Hypothalamus (tissue), 51 donors: ENCODE results near the gene MRPL19.

Experiments
- DNase-seq, 51 donors: peaks; one replicate each; lab custom pipeline; 2025; lab: John Stamatoyannopoulos, UW

Gene MRPL19

GRCh38 chr2:75614162-75614651 lies 32.4 kb upstream of the MRPL19 start:
- no peak for DNase-seq

GRCh38 chr2:75616406-75616805 lies 30.2 kb upstream of the MRPL19 start:
- DNase-seq: no peak

GRCh38 chr2:75616933-75617332 lies 29.6 kb upstream of the MRPL19 start:
- no peak for DNase-seq

- no peak for DNase-seq
Observed at GRCh38 chr2:75619956-75620740, 26.4 kb upstream of the MRPL19 start.

DNA sequence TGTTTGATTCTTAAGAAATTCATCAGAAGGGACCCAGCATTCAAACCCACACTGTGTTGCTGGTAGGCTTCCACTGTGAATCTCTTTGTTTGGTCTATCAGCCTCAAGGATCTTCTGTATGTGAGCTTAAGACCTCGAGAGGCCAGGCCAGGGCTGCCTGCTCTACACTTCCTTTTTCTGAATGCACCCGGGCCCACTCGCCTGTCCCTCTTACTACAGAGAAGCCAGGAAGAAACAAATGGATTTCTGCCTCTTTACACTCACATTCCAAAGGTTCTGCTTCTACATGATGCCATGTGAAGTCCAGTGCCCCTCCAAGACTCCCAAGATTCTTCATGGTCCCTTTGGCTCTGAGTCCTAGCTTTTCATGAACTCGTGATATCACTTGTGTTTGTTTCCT lies 25.4 kb upstream of the MRPL19 start:
- DNase-seq: no peak

GRCh38 chr2:75622500-75622899 lies 24.1 kb upstream of the MRPL19 start:
- DNase-seq: no peak

DNA sequence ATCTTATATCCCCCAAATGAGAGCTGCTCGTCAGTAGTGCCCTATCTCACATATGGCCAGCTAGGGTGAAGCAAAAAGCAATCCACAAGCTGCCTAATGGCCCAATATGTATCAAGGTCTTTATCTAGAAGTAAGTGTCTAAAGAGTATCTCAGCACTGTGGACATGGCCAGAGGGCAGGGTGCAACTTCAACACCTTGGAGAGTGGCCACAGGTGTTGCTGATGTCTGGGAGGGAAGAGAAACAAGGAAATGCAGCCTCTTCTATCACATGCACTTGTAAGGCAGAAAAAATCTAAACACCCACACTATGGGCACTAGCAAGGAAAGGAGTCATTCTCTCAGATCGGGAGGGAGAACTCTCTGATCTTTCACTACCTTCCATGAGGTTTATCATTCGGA lies 23.7 kb upstream of the MRPL19 start:
- no peak for DNase-seq

- peak in 39 of 51 donors; percentile 3 to 79 (median 45) for DNase-seq
Observed at GRCh38 chr2:75627902-75628504, 18.6 kb upstream of the MRPL19 start.

DNA sequence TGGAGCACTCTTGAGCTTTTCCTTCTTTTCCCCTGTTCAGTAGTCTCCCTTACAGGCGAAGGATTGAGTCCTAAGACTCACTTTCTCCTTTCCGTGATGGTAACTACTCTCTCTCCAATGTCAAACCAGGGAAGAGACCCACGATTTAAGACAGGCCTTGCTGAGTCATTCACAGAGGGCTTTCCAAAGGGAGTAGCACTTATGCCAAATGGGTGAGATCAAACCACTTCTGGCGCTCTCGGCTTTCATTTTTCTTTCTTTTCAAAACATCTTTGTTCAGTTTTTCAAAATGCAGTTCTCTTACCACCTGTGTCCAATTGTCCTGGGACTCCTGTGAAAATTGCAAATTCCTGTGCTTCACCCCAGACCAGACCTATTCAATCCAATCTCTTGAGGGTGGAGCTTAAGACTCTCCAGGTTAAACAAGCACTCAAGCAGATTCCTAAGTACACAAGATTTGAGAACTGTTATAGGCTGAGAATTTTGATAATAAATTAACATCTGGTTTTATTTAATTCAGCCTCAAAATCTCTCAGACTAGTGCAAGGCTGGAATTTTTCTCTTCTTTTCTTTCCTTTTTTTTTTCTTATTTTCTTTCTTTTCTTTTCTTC lies 14.4 kb upstream of the MRPL19 start:
- DNase-seq: no peak

DNA sequence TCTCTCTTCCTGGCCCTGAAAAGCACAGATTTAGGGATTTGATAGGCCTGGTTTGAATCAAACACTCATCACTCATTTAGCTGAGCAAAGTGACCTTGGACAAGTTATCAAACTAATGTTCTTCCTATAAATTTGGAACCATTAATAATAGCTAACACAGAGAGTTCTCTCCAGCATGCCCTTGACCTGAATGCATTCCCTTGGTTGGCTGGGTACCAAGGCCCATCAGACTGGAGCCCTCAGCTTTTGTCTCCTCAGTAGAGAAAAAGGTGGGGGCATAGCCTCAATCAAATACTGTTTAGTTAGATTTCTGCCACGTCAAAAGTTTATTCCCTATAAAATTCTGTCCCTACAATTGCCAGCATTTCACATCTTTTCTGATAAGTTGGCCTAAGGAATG lies 13.8 kb upstream of the MRPL19 start:
- DNase-seq: no peak

DNA sequence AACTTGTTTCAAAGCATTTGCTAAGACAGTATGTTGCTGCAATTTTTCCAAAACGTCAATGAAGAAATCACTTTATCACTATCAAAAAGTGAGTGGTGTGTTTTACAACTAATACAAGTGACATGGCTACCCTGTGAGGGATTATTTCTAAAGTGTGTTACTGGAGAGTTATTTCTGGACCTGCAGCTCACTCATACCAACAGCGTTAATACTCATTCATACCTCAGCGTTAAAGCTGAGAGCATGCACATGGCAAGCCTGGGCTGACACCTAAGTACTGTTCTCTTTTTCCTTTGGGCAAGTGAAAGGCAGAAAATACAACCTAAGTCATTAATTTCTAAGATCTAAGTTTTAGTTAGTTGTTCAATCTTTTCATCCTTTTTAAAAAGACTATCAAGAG lies 13.0 kb upstream of the MRPL19 start:
- no peak for DNase-seq

DNA sequence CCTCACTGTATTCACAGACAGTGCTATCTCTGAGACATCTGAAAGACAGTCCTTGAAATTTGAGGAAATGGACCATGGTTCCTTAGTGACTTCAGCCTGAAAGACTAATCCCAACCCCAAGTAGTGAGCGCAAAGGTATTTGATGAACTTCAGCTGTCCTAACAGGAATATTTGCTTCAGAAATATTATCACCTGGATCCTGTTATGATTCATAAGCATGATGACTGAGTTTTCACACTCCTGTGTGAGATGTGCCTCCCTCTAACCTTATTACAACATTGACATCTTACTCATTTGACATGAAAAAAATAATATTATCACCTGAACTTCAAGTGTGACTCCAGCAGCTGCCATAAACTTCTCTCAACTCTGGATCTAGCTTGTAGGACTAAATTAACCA lies 11.6 kb upstream of the MRPL19 start:
- DNase-seq: no peak

DNA sequence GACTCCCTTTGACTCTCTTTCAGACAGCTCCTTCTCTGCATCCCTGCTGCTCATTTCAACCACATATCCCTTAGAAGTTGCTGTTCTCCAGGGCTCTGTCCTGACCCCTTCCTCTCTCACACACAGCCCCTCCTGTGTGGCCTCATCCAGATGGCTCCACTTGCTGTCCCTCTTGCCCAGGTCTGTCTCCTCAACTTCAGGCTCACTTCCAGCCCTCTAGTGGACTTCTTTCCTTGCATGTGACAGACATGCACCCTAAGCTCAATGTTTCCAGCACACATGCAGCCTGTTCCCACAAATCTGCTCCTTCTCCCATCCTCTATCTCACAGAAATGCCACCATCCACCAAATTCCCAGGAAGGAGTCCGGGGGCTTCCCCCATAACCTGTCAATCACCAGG lies 9.0 kb upstream of the MRPL19 start:
- DNase-seq: no peak

GRCh38 chr2:75640621-75641121 lies 5.9 kb upstream of the MRPL19 start:
- DNase-seq: peak in 40 of 51 donors; percentile 1 to 82 (median 40)

GRCh38 chr2:75641587-75641986 lies 5.0 kb upstream of the MRPL19 start:
- DNase-seq: no peak

DNA sequence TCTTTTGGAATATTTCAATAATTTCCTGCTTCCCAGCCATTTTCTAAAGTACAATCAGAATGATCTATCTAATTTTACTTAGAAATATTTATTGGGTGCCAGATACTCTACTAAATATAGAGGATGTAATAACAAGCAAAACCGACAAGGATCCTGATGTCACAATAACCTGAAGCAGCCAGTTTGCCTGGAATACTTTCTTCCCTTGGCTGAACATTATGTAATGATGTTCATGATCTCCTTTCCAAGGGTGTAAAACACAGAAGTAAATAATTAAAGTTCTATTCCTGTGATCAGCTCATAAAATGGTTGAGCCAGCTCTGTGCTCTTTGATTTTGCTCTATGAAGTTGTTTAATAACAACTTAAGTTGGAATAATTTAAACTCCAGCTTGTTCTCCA lies 2.6 kb upstream of the MRPL19 start:
- DNase-seq: no peak

DNA sequence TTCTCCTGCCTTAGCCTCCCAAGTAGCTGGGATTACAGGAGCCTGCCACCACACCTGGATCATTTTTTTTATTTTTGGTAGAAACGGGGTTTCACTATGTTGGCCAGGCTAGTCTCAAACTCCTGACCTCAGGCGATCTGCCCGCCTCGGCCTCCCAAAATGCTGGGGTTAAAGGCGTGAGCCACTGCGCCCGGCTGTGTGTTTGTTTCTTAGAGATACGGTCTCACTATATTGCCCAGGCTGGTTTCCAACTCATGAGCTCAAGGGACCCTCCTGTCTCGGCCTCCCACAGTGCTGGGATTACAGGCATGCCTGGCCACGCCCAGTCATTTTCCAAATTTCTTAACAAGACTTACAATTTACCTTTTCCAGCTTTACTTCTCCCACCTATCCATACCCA lies 940 bp upstream of the MRPL19 start:
- DNase-seq: no peak

- DNase-seq: peak in 1 of 51 donors; percentile 28
Observed at GRCh38 chr2:75646090-75646582, 447 bp upstream of the MRPL19 start.

DNA sequence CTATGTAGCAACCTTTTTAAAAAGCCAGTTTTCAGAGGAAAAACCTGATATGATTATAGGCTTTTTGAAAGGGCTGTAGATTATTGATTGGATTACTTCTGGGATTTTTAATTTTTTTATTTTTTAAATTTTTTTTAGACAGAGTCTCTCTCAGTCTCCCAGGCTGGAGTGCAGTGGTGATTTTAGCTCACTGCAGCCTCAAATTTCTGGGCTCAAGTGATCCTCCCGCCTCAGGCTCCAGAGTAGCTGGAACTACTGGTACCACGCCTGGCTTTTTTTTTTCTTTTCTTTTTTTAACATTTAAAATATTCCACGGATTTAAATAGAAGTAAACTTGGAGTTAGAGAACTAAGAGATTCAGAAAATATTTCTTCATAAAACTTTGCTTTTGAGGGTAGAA lies 1.2 kb downstream of the MRPL19 start:
- DNase-seq: no peak

DNA sequence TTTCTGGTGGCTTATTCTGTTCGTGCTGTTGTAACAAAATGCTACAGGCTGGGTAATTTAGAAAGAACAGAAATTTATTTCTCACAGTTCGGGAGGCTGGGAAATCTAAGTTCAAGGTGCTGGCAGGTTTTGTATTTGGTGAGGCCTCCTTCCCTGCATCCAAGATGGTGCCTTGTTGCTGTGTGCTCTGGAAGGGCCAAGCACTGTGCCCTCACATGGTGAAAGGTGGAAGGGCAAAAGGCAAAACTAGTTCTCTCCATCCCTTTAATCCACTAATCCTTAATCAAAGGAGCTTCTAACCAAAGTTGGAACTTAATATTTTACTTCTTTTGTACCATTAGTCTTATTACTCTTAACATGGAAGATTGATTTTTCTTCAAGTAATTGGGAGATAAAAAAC lies 7.4 kb downstream of the MRPL19 start:
- DNase-seq: no peak

GRCh38 chr2:75655861-75656260 lies 9.3 kb downstream of the MRPL19 start:
- no peak for DNase-seq

DNA sequence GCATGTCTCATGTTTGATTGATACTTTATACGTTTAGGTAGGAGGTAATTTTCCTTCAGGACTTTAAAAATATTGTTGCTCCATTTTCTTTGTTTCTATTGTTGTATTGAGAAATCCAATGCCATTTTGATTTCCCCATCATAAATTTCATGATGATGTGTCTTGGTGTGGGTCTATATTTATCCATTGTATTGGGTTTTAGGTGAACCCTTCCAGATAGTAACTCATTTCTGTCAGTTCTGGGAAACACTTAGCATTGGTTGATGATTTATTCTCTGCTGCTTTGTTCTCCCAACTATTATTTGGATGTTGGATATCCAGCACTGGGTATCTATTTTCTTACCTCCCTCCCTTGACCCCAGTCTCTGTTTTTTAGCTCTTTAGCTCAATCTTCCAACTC lies 10.0 kb downstream of the MRPL19 start:
- DNase-seq: no peak
